Sigmoid colon (tissue), 7 donors: Measurements from ENCODE around the gene TAC4. TPM values are rescaled to one million over a fixed set of nuclear protein-coding genes. Genes with fewer than 3 reads are reported as not detected.

ENCODE experiments used
- DNase-seq: peaks from one replicate; pipeline ENCODE4 v3.0.0-alpha.2; 2019
- H3K27ac ChIP-seq, 4 donors: fragments of 200-600 bp; sonication (generic); one replicate each; pipeline ENCODE4 v1.5.1; 2016 to 2019; ENCODE audit warnings: mild to moderate bottlenecking in 1 of 4
- H3K27me3 ChIP-seq, 3 donors: fragments of 200-600 bp; sonication (generic); one replicate each; pipeline ENCODE4 v1.5.1; 2019; ENCODE audit warnings: mild to moderate bottlenecking in 1 of 3
- H3K36me3 ChIP-seq, 4 donors: fragments of 200-600 bp; sonication (generic); one replicate each; pipeline ENCODE4 v1.5.1; 2016 to 2019
- H3K4me1 ChIP-seq, 4 donors: fragments of 200-600 bp; sonication (generic); one replicate each; pipeline ENCODE4 v1.5.1; 2017 to 2019
- H3K4me3 ChIP-seq, 4 donors: fragments of 200-600 bp; sonication (generic); one replicate each; pipeline ENCODE4 v1.5.1; 2017 to 2019; ENCODE audit warnings: mild to moderate bottlenecking in 2 of 4, moderate library complexity in 1 of 4
- H3K9me3 ChIP-seq, 4 donors: fragments of 200-600 bp in 3 of 4; sonication (generic) in 3 of 4; one replicate each; pipeline versions ENCODE4 v1.5.1 to v1.6.1; 2013 to 2019
- CTCF ChIP-seq, 4 experiments: fragments of 450-650 bp in 3 of 4; fragments of 200-600 bp in 1 of 4; IDR thresholded peaks; one replicate each; pipeline ENCODE4 v1.5.1; 2016 to 2019; ENCODE audit warnings: antibody characterized with exemption in 4 of 4, mild to moderate bottlenecking in 3 of 4, moderate library complexity in 2 of 4
- EP300 ChIP-seq, 4 donors: sonication (generic); formaldehyde crosslinking; IDR thresholded peaks; one replicate each; pipeline ENCODE4 v1.6.1; 2017; ENCODE audit warnings: antibody characterized with exemption in 4 of 4
- POLR2A ChIP-seq, 2 donors: fragments of 450-650 bp; IDR thresholded peaks; one replicate each; pipeline ENCODE4 v1.6.1; 2016; ENCODE audit warnings: antibody characterized with exemption in 2 of 2, mild to moderate bottlenecking in 2 of 2, moderate library complexity in 2 of 2
- POLR2AphosphoS5 ChIP-seq, 4 donors: sonication (generic); formaldehyde crosslinking; IDR thresholded peaks; one replicate each; pipeline ENCODE4 v1.6.1; 2017; ENCODE audit warnings: antibody characterized with exemption in 4 of 4
- WGBS, 2 donors: extraction: QIAGEN DNeasy Blood & Tissue Kit; methylation state at CpG; one replicate each; pipeline ENCODE4 v1.1.7; 2013; 5-methylcytosine and 5-hydroxymethylcytosine counted together
- intact Hi-C: fragments of 100-400 bp; cut with DNase I; formaldehyde crosslinking; loops from one replicate; pipeline ENCODE4 v1.15.1; 2023
- polyA plus RNA-seq, 3 donors: library from polyadenylated mRNA; stranded (reverse); fragments of 200-250 nt; gene quantifications; one replicate each; pipeline ENCODE4 v1.2.3, GENCODE V29; 2013
- total RNA-seq, 4 donors: library from RNA; depleted of rRNA; stranded (reverse); fragments of >200 nt; gene quantifications; one replicate each; pipeline ENCODE4 v1.1.0, GENCODE V29; 2016
- donor health status: healthy with polysubstance abuse.
- donor health status: Bipolar disorder and iron deficiency.
- donor health status: healthy.

TAC4 gene
- total RNA-seq = not detected
- polyA plus RNA-seq = 1 to 10 TPM in 1 of 3 donors, not detected in 2; 3.6 TPM

- Histone ChIP-seq H3K27me3 (no peaks in the 10 kb centered on the region), H3K4me1 (peaks cover 0 to 53% (median 47%) of the 10 kb centered on the region in 4 donors), H3K27ac (peak within 1 kb of the TSS in 1 of 4 donors; percentile 71), H3K4me3 (no peak within 1 kb of the TSS), H3K36me3 (peaks cover 0 to 3% (median 0%) of the 10 kb centered on the region in 4 donors), H3K9me3 (no peaks in the 10 kb centered on the region)
- DNase-seq = peak; percentile 44
- intact Hi-C loops = no loop called here
- TF ChIP-seq EP300 (IDR thresholded peaks at IDR 0.05) (no peak), POLR2AphosphoS5 (IDR thresholded peaks at IDR 0.05) (no peak), POLR2A (IDR thresholded peaks at IDR 0.05) (no peak), CTCF (IDR thresholded peaks at IDR 0.05) (no peak)
These were observed at the start of gene TAC4 for GRCh38 chr17:49848019-49848473. TSS of gene TAC4 (minus strand) at chr17:49848069. CDS start at chr17:49848017, 52 bp downstream.

- Histone ChIP-seq H3K9me3 (no peaks in the 10 kb centered on the region), H3K36me3 (no peaks in the 10 kb centered on the region), H3K4me3 (no peak overlapping the region), H3K4me1 (no peaks in the 10 kb centered on the region), H3K27ac (no peak overlapping the region), H3K27me3 (peaks cover 0 to 52% (median 0%) of the 10 kb centered on the region in 3 donors)
- 58 to 67% methylated on average over 5 of the region's 5 CpGs for WGBS, 2 donors
- TF ChIP-seq POLR2AphosphoS5 (IDR thresholded peaks at IDR 0.05) (no peak), CTCF (IDR thresholded peaks at IDR 0.05) (no peak), POLR2A (IDR thresholded peaks at IDR 0.05) (no peak), EP300 (IDR thresholded peaks at IDR 0.05) (no peak)
- intact Hi-C loops = no loop called here
- no peak for DNase-seq
These were observed 49.0 kb upstream of the TAC4 start for GRCh38 chr17:49896860-49897259.

- 94 to 95% methylated on average over 1 of the region's 1 CpG for WGBS, 2 donors
- Histone ChIP-seq H3K36me3 (no peaks in the 10 kb centered on the region), H3K4me3 (no peak overlapping the region), H3K27ac (no peak overlapping the region), H3K4me1 (no peaks in the 10 kb centered on the region), H3K27me3 (peaks cover 0 to 51% (median 3%) of the 10 kb centered on the region in 3 donors), H3K9me3 (no peaks in the 10 kb centered on the region)
- TF ChIP-seq POLR2A (IDR thresholded peaks at IDR 0.05) = no peak
- no peak for TF ChIP-seq CTCF (IDR thresholded peaks at IDR 0.05)
- no peak for TF ChIP-seq EP300 (IDR thresholded peaks at IDR 0.05)
- no peak for TF ChIP-seq POLR2AphosphoS5 (IDR thresholded peaks at IDR 0.05)
- intact Hi-C loops = no loop called here
- no peak for DNase-seq
These were observed 48.4 kb upstream of the TAC4 start for GRCh38 chr17:49896222-49896621.

GRCh38 chr17:49895812-49896211 lies 47.9 kb upstream of the TAC4 start:
- Histone ChIP-seq H3K4me3 (no peak overlapping the region), H3K4me1 (no peaks in the 10 kb centered on the region), H3K9me3 (no peaks in the 10 kb centered on the region), H3K27me3 (peaks cover 0 to 51% (median 7%) of the 10 kb centered on the region in 3 donors), H3K36me3 (no peaks in the 10 kb centered on the region), H3K27ac (no peak overlapping the region)
- WGBS, 2 donors = 47 to 72% methylated on average over 2 of the region's 2 CpGs
- TF ChIP-seq POLR2AphosphoS5 (IDR thresholded peaks at IDR 0.05) = no peak
- no peak for TF ChIP-seq CTCF (IDR thresholded peaks at IDR 0.05)
- no peak for TF ChIP-seq POLR2A (IDR thresholded peaks at IDR 0.05)
- no peak for TF ChIP-seq EP300 (IDR thresholded peaks at IDR 0.05)
- intact Hi-C loops = no loop called here
- DNase-seq = no peak

GRCh38 chr17:49894761-49895160 lies 46.9 kb upstream of the TAC4 start:
- no peaks in the 10 kb centered on the region for H3K36me3 ChIP-seq
- 48 to 85% methylated on average over 10 of the region's 10 CpGs for WGBS, 2 donors
- intact Hi-C loops = no loop called here
- H3K4me1 ChIP-seq = peaks cover 0 to 4% (median 0%) of the 10 kb centered on the region in 4 donors
- TF ChIP-seq POLR2A (IDR thresholded peaks at IDR 0.05) (no peak), EP300 (IDR thresholded peaks at IDR 0.05) (no peak), POLR2AphosphoS5 (IDR thresholded peaks at IDR 0.05) (no peak), CTCF (IDR thresholded peaks at IDR 0.05) (no peak)
- peaks cover 4 to 51% (median 16%) of the 10 kb centered on the region in 3 donors for H3K27me3 ChIP-seq
- H3K27ac ChIP-seq = no peak overlapping the region
- DNase-seq = no peak
- H3K9me3 ChIP-seq = no peaks in the 10 kb centered on the region
- H3K4me3 ChIP-seq = no peak overlapping the region
